Tibial nerve (tissue), 3 donors: ENCODE results near the gene HNRNPD.

Experiments
- POLR2A ChIP-seq, 2 donors: fragments of 450-650 bp; IDR thresholded peaks; one replicate each; pipeline ENCODE4 v1.6.1; 2017; ENCODE audit warnings: antibody characterized with exemption in 2 of 2, mild to moderate bottlenecking in 2 of 2, moderate library complexity in 2 of 2
- TF ChIP-seq, protein P1 (sequence below), 5 experiments: fragments of 200-600 bp in 3 of 5; fragments of 450-650 bp in 2 of 5; sonication (generic) in 3 of 5; IDR thresholded peaks; one replicate each; pipeline ENCODE4 v1.5.1; 2016 to 2019; ENCODE audit warnings: antibody characterized with exemption in 5 of 5, mild to moderate bottlenecking in 3 of 5, moderate library complexity in 2 of 5

GRCh38 chr4:82421796-82422560 is 48.2 kb upstream of the HNRNPD start:
- TF ChIP-seq, protein P1, sequence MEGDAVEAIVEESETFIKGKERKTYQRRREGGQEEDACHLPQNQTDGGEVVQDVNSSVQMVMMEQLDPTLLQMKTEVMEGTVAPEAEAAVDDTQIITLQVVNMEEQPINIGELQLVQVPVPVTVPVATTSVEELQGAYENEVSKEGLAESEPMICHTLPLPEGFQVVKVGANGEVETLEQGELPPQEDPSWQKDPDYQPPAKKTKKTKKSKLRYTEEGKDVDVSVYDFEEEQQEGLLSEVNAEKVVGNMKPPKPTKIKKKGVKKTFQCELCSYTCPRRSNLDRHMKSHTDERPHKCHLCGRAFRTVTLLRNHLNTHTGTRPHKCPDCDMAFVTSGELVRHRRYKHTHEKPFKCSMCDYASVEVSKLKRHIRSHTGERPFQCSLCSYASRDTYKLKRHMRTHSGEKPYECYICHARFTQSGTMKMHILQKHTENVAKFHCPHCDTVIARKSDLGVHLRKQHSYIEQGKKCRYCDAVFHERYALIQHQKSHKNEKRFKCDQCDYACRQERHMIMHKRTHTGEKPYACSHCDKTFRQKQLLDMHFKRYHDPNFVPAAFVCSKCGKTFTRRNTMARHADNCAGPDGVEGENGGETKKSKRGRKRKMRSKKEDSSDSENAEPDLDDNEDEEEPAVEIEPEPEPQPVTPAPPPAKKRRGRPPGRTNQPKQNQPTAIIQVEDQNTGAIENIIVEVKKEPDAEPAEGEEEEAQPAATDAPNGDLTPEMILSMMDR (IDR thresholded peaks at IDR 0.05) = no peak
- TF ChIP-seq POLR2A (IDR thresholded peaks at IDR 0.05) = no peak
